Breast epithelium (tissue), 3 donors: Measurements from ENCODE around the gene TSPAN17.

Experiments used
- POLR2A ChIP-seq: fragments of 450-650 bp; IDR thresholded peaks from one replicate; pipeline ENCODE4 v1.6.1; 2016; ENCODE audit warnings: antibody characterized with exemption, mild to moderate bottlenecking, moderate library complexity
- TF ChIP-seq, protein P1 (sequence below), 3 donors: fragments of 450-650 bp; IDR thresholded peaks; one replicate each; pipeline ENCODE4 v1.5.1; 2016 to 2017; ENCODE audit warnings: antibody characterized with exemption in 3 of 3, mild to moderate bottlenecking in 3 of 3, moderate library complexity in 3 of 3

DNA sequence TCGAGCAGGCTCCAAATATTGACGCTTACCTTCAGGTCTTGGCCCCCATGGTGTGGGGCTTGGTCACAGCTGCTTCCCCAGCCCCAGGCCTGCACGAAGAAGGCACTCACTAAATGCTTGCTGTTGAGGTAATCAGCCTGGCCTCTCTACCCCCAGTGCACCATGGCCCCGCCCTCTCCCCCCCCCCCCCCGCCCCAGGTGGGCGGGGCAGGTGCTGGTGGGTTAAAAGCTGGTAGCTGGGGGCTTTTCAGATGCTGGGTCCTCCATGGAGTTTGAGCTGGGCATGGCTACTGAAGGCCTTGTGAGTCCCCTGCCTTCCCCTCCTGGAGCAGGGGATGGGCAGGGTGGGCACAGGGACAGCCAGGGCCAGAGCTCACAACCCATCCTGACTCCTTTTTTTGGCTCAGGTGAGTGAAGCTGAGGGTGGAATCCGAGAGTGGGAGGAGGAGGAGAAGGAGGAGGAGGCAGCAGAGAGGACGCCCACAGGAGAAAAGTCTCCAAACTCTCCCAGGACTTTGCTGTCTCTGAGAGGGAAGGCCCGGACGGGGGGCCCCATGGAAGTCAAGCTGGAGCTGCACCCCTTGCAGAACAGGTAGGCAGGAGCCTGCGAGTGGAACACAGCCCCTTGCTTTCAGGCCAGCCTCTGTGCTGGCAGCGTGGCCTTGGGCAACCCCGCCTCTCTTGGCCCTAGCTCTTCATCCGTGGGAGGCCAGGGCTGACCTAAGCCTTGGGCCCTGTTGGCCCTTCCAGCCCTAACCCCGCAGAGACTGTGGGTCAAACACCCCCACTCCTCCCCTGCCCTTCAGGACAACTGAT, 4.4 kb upstream of the TSPAN17 start:
- no peak for TF ChIP-seq POLR2A
- TF ChIP-seq, protein P1, sequence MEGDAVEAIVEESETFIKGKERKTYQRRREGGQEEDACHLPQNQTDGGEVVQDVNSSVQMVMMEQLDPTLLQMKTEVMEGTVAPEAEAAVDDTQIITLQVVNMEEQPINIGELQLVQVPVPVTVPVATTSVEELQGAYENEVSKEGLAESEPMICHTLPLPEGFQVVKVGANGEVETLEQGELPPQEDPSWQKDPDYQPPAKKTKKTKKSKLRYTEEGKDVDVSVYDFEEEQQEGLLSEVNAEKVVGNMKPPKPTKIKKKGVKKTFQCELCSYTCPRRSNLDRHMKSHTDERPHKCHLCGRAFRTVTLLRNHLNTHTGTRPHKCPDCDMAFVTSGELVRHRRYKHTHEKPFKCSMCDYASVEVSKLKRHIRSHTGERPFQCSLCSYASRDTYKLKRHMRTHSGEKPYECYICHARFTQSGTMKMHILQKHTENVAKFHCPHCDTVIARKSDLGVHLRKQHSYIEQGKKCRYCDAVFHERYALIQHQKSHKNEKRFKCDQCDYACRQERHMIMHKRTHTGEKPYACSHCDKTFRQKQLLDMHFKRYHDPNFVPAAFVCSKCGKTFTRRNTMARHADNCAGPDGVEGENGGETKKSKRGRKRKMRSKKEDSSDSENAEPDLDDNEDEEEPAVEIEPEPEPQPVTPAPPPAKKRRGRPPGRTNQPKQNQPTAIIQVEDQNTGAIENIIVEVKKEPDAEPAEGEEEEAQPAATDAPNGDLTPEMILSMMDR (IDR thresholded peaks at IDR 0.05) = no peak
